ENCODE data around the gene NT5C3B.
A peak's percentile ranks its signal among the peaks of the same experiment; 100 is the strongest.
"Not testable (repeated sequence)": the region's sequence is repeated elsewhere in the genome, so short reads cannot be mapped to it uniquely, and the experiment has no call there.

Gene NT5C3B

GRCh38 chr17:41835800-41836549 lies at the start of gene NT5C3B:
NT5C3B (minus strand) TSS chr17:41836232; CDS start chr17:41836193, 39 bp downstream.
- DNase-seq (ENCODE audit: low read depth) = peak; percentile 36

DNA sequence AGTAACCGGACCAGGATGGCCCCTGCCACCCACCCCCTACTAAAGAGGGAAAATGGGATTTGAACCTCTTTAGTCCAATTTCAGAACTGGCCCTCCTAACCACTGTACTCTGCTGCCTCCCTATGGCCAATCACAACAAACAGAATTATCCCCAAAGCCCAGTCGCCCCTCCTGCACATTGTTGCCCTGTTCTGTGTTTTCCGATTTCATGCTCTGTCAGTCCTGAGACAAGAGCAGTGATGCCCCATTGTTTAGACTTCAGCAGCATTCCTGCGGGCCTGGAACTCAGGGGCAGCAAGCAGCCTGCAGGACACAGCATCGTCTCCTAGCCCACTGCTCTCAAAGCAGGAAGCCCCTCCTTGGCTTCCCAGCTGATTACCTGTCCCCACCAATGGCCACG lies 49.7 kb upstream of the NT5C3B start:
- no peak for DNase-seq (ENCODE audit: low read depth)

DNA sequence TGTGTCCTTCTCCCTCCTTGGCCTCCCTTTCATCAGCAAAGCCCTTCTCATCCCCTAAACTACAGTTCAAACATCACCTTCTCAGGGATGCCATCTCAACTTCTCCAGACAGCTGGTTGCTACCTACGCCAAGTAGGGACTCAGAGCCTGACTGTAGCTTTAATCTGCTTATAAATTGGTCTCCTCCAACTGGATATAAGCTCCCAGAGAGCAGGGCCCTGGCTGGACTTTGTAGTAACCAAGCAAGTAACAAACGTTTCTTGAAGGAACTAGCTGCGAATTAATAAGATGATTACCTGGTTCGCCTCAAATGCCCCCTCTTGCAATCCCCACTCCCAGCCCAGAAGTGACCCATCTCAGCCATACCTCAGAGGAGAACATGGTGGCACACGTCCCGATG lies 46.7 kb upstream of the NT5C3B start:
- DNase-seq (ENCODE audit: low read depth) = no peak

DNA sequence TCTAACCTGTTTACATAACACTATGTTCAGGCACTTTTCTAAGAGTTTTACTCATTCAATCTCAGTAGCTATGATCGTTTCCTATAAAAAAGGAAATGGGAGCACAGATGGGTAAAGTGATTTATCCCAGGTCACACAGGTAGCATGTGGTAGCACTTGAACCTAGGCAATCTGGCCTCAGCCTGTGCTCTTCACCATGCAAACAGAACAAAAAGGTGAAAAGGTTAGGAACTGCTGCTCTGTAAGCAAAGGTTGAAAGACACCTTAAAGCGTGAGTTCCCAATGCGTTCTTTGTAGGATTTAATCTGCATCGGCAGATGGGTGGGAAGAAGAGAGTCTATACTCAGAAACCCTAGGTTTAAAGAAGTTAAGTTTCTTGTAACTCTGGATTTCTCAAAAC lies 44.1 kb upstream of the NT5C3B start:
- no peak for DNase-seq (ENCODE audit: low read depth)

GRCh38 chr17:41874293-41874670 lies 38.2 kb upstream of the NT5C3B start:
- not testable (repeated sequence) for DNase-seq (ENCODE audit: low read depth)

- DNase-seq (ENCODE audit: low read depth) = no peak
Measured at GRCh38 chr17:41873559-41874292, 37.7 kb upstream of the NT5C3B start.

- DNase-seq (ENCODE audit: low read depth) = no peak
Measured at GRCh38 chr17:41871789-41872188, 35.8 kb upstream of the NT5C3B start.

- no peak for DNase-seq (ENCODE audit: low read depth)
Measured at GRCh38 chr17:41870627-41871026, 34.6 kb upstream of the NT5C3B start.

DNA sequence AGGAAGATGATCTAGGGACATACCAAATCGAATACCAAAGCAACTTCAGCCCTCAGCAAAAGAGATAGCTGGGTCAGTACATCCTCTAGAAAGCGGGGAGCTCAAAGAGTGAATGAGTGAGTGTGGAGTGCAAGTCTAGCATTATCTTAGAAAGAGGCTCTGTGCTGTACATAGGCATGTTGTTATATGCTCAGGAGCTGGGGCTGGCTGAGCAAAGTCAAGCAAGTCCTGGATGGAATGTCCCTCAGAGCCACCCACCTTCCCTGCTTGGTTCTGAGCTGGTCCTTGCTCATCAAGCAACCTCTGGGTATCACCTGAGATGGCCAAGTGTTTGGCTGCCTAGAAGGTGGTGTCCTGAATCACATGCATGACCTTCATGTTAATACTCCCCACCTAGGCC lies 34.1 kb upstream of the NT5C3B start:
- no peak for DNase-seq (ENCODE audit: low read depth)

GRCh38 chr17:41869426-41869825 lies 33.4 kb upstream of the NT5C3B start:
- DNase-seq (ENCODE audit: low read depth) = no peak

- no peak for DNase-seq (ENCODE audit: low read depth)
Measured at GRCh38 chr17:41868568-41868967, 32.5 kb upstream of the NT5C3B start.

- DNase-seq (ENCODE audit: low read depth) = no peak
Measured at GRCh38 chr17:41865596-41865893, 29.5 kb upstream of the NT5C3B start.

DNA sequence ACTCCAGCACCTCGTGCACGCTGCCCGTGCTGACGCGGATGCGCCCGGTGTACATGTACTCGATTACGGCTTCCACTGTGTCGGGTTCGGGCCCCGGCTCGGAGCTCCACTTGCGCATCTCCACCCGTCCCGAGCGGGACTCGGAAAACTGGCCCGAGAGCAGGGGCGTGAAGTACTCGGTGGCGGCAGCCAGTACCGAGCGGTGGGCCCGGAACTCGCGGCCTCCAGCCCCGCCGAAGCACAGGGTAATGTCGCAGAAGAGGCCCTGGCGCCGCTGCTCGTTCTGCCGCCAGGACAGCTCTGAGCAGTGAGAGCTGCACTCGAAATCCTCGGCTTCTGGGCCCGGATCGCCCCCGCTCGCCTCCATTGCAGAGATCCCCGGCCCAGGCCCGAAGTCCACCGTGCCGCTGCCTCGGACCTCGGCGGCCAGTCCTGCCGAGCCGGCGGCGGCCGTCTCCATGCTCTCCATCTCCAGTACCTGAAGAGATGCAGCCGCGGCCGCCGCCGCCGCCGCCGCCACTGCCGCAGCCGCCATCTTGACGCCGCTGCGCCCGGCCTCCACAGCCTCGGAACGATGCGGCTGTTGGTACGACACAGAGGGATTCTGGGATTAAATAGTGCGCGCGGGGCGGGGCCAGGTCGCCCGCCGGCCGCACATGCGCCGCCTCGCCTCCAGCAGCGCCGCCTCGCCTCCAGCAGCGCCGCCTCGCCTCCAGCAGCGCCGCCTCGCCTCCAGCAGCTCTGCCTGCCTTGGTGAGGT lies 29.0 kb upstream of the NT5C3B start, which contains the start of gene KLHL11:
Gene KLHL11 (minus strand): TSS at position 588 of the 760 bp plus-strand sequence. CDS start 53 bp downstream, at position 535.
- peak; percentile 70 for DNase-seq (ENCODE audit: low read depth)

DNA sequence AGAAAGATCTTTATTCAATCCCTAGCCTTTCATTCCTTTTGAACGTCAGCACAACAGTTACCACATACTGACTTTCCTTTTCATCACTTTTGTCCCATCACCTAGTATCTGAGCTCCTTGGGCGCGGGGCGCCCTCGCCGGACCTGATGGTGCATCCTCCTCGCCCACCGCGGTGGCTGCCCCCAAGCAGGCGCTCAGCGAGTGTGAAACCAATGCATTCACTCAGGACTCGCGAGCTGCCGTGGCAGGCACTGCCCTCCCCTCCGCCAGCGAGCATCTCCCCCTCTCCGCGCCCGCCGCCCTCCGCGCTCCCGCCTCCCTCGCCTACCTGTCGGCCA lies 28.4 kb upstream of the NT5C3B start:
- DNase-seq (ENCODE audit: low read depth) = no peak

DNA sequence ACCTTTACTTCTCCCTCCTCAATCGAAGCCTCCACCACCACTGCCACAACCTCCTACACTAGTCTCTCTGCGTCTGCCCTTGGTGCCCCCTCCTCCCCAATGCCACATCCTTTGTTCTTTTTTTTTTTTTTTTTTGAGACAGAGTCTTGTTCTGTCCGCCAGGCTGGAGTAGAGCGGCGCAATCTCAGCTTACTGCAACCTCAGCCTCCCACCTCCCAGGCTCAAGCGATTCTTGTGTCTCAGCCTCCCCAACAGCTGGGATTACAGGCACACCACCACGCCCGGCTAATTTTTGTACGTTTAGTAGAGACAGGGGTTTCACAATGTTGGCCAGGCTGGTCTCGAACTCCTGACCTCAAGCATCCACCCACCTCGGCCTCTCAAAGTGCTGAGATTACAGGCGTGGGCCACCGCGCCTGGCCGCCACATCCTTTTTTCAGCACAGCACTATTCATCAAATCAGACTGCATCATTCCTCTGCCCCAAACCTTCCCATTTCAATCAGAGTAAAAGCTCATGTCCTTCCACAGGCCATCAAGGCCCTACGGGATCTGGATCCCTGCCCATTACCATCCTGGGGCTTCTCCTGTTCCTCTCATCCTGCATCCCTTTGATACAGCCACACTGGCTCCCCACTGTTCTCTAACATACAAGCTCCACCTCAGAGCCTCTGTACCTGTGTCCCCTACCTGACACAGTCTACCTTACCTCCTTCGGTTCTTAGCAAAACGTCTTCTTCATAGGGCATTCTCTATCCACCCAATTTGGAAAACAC lies 27.2 kb upstream of the NT5C3B start:
- DNase-seq (ENCODE audit: low read depth) = no peak

DNA sequence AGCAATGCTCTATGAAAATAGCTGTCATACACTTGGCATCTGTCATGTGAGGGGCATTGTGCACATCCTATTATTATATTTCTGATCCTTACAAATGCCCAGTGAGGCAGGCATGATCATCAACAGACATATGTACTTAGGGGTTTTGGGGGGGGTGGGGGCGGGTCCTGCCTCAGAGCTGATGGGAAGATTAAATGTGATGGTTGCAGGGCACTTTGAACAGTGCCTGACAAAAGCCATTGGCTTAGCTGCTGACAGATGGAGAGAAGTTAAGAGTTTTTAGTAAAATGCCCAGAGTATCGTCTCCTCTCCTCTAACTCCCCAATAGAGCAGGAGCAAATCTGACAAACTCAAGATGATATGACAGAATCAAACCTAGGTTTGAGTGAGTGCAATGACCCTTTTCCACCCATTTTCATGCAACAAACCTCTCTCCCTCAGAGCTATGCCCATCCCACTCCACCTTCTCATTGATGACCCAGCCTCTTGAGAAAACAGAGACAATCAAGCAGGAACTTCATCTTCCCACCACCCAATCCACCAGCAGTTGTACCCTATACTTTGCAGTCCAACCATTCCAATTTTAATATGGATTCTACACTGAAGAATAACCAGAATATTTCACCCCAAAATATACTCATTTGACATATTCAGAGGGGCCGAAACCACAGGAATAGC lies 24.4 kb upstream of the NT5C3B start:
- no peak for DNase-seq (ENCODE audit: low read depth)

DNA sequence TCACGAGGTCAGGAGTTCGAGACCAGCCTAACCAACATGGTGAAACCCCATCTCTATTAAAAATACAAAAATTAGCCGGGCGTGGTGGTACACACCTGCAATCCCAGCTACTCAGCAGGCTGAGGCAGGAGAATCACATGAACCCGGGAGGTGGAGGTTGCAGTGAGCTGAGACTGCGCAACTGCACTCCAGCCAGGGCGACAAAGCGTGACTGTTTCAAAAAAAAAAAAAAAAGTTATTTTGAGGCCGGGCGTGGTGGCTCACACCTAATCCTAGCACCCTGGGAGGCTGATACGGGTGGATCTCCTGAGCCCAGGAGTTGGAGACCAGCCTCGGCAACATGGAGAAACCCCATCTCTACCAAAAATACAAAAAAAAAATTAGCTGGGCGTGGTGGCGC lies 15.3 kb upstream of the NT5C3B start:
- DNase-seq (ENCODE audit: low read depth) = not testable (repeated sequence)

- DNase-seq (ENCODE audit: low read depth) = no peak
Measured at GRCh38 chr17:41849251-41849990, 13.4 kb upstream of the NT5C3B start.

- DNase-seq (ENCODE audit: low read depth) = no peak
Measured at GRCh38 chr17:41848788-41849187, 12.8 kb upstream of the NT5C3B start.

DNA sequence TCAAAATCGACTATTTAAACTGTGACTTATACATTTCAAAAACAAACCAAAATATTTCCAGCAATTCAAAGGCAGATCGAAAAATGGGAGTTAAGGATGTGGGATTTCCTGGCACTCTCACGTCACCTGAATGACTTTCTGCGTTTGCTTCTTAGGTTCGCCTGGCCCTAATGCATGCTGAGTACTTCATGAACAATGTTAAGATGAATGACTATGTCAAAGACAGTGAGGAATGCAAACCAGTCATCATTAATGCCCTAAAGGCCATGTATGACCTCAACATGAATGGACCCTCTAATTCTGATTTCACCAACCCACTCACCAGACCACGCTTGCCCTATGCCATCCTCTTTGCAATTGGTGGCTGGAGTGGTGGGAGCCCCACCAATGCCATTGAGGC lies 8.9 kb upstream of the NT5C3B start:
- DNase-seq (ENCODE audit: low read depth) = no peak

GRCh38 chr17:41840781-41841180 lies 4.7 kb upstream of the NT5C3B start:
- not testable (repeated sequence) for DNase-seq (ENCODE audit: low read depth)
